IPS-11a (cell line): ENCODE measurements around the gene NLK.
"Not testable (repeated sequence)": the region's sequence is repeated elsewhere in the genome, so short reads cannot be mapped to it uniquely, and the experiment has no call there.

ENCODE experiments used
- H3K4me3 ChIP-seq: one replicate; pipeline ENCODE4 v1.5.1; 2013; ENCODE audit warnings: low read depth, low read length, control low read depth

The NLK gene

DNA sequence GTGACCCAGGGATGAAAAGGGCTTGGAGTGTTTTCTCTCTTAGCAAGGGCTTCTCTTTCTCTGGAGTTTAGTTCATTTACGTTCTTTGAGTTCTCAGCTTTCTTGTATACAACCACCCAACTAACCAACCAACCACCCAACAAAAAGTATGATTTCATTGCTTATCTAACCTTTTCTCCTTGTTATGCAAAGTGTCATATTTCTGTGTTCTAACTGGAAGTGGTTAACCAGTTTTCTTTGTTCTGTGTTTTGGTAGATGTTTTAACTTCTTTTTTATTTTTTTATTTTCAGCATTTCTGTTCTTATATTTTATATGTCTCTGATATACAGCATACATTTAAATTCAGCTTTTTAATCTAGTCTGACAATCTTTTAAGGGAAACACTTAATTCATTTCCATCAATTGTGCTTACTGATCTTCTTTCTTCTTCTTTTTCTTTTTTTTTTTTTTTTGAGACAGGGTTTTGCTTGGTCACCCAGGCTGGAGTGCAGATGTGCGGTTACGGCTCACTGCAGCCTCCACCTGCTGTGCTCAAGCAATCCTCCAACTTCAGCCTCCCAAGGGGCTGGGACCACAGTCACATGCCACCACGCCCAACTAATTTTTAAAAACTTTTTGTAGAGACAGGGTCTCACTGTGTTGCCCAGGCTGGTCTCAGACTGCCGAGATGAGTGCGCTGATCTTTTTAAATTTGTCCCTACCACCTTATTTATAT, 29.6 kb downstream of the NLK start:
- no peak overlapping the region for H3K4me3 ChIP-seq

DNA sequence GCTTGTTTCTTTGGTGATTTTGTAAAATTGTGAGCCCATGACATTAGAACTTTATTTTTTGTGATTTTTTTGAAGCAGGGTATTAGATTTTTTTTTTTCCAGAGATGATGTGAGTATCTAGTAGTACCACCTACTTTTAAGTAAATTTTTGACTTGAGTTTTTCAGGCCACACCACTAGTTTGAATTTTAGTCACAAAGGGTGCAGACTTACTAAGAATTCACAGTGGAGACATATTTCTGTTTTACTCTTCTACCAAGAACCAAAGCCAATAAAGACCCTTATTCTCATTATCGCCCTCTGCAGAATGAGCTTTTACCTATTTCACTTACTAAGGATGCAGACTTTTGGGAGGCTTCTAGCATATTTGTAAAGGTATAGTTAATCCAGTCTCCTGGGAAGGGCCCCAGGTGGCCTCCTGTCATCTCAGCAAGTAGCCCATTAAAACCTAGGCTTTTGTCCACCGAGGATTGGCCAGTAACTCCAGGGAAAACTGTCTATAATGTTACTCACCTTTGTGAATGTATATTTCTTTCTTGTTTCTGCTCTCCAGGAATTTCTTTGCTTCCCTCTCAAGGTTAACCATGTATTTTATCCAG, 30.6 kb downstream of the NLK start:
- no peak overlapping the region for H3K4me3 ChIP-seq

DNA sequence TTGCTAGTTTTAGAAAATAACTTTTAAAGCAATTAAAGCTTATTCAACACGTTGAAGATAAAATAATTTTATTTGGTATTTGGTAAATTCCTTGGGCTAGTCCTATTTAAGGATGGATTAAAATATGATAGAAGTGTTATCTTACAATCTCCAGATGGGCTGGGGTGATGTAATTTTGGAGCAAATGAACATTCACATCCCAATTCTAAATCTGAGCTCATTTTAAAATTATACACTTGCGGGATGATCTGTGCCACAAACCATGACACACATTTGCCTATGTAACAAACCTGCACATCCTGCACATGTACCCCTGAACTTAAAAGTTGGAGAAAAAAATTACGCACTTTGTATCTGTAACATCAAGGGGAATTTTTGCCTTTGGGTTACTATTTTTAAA, 31.5 kb downstream of the NLK start:
- no peak overlapping the region for H3K4me3 ChIP-seq

DNA sequence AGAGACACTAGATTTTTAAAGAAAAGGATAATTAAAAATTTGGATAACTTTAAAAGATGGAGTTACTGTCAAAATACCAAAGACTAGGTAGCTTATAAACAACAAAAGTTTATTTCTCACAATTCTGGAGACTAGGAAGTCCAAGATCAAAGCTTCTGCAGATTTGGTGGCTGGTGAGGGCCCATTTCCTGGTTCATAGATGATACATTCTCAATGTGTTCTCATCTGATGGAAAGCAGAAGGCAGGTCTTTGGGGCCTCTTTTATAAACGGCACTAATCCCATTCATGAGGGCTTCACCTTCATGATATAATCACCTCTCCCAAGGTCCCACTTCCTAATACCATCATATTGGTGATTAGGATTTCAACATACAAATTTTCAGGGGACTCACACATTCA, 33.7 kb downstream of the NLK start:
- H3K4me3 ChIP-seq = no peak overlapping the region

DNA sequence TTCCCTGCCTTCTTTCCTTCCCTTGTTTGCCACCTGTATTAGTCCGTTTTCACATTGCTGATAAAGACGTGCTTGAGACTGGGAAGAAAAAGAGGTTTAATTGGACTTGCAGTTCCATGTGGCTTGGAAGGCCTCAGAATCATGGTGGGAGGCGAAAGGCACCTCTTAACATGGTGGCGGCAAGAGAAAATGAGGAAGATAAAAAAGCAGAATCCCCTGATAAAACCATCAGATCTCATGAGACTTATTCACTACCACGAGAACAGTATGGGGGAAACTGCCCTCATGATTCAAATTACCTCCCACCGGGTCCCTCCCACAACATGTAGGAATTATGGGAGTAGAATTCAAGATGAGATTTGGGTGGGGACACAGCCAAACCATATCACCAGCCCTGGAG, 34.7 kb downstream of the NLK start:
- H3K4me3 ChIP-seq = not testable (repeated sequence)

DNA sequence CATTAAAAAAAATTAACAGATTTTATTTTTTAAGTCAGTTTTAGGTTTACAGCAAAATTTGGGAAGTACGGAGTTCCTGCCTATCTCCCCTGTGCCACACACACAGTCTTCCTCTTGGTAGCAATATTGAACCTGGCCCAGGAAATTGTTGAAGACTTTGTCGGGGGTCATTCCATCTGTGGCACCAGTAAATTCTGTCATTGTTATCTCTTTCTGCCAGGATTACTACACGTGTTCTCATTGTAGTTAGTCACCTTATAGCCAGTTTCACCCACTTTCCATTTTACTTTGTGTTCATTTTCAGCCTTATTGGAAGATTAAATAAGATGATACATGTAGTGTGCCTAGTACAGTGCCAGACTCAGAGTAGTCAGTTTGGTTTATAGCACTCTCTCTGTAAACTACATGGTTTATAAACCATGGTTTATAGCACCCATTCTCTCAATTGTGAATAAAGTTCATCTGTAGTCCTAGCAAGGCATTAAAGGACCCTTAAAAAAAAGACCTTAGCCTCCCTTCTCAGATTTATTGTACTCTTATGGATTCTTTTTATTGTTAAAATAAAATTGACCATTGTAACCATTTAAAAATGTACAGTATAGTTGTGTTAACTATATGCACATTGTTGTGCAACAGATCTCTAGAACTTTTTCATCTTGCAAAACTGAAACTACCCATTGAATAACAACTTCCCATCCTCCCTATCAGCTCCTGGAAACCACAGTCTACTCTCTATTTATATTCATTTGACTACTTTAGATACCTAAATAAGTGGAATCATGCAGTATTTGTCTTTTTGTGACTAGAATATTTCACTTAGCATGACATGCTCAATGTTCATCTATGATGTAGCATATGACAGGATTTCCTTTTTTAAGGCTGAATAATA, 36.1 kb downstream of the NLK start:
- H3K4me3 ChIP-seq = no peak overlapping the region

DNA sequence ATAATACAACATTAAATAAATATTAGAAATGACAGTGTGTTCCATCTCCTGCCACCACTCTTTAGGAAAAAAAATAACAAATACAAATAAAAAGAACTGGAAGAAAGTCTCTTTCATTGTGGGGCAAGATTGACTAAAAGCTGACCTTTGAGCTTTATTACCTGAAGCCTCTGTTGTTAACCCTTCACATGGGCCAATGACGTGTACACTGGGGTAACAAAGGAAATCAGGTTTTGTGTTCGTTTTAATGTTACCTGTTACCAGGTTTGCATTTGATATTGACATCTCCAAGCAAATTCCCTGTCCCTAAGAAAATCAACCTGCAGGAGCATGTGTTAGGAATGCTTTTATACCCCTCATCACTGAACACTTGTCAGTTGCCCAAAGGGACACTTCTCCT, 39.0 kb downstream of the NLK start:
- no peak overlapping the region for H3K4me3 ChIP-seq

DNA sequence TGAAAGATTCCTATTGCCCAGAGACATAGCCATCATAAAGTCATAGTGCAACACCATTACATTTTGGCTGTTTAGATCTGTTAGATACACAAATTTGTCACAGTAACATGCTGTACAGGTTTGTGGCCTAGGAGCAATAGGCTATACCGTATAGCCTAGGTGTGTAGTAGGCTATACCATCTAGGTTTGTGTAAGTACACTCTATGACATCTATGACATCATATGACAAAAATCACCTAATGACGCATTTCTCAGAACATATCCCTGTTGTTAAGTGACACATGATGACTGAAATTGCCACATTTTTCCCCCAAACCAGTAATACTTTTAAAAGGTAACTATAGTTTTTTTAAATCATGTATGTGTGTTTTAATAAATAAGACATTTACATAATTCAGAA, 43.3 kb downstream of the NLK start:
- no peak overlapping the region for H3K4me3 ChIP-seq

DNA sequence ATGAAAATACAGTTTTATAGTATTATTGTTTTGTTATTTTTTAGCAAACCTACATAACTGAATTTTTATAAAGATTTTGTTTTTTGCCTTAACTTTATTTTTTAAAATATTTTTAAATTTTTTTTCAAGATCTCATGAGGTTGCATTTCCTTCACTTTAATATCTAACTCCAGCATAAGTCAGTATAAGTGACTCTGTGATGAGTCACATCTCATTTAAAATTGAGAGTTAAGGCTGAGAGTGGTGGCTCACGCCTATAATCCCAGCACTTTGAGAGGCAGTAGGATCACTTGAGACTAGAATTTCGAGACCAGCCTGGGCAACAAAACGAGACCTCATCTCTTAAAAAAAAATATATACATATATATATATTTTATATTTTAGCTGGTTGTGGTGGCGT, 44.0 kb downstream of the NLK start:
- no peak overlapping the region for H3K4me3 ChIP-seq

DNA sequence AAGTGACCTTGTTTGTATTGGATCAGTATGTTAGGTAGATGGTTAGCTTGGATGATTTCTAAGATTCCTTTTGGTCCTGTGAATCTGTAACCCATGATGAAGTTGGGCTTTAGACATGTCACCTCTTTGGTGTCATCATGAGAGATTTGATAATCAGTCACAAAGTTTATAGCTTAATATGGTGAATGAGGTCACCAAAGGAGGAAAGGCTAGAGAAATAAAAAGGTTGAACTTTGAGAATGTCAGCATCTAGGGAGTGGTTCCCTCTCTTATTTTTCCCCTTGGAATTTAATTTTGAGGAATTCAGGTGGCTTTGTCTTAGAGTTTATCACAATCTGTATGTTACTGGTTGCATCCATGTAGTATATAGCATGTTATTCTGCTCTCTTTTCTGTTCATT, 45.3 kb downstream of the NLK start:
- H3K4me3 ChIP-seq = no peak overlapping the region

DNA sequence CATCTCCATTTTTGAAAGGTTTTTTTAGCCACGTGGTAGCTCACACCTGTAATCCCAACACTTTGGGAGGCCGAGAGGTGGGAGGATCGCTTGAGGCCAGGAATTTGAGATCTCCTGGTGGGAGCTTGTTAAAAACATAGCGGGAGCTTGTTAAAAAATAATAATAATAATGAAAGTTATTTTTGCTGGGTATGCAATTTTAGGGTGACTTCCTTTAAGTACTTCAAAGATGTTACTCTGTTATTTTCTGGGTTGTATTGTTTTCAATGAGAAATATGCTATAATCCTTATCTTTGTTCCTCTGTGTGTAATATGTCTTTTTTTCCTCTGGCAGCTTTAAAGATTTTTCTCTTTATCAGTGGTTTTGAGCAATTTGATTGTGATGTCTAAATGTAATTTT, 48.1 kb downstream of the NLK start:
- H3K4me3 ChIP-seq = no peak overlapping the region

DNA sequence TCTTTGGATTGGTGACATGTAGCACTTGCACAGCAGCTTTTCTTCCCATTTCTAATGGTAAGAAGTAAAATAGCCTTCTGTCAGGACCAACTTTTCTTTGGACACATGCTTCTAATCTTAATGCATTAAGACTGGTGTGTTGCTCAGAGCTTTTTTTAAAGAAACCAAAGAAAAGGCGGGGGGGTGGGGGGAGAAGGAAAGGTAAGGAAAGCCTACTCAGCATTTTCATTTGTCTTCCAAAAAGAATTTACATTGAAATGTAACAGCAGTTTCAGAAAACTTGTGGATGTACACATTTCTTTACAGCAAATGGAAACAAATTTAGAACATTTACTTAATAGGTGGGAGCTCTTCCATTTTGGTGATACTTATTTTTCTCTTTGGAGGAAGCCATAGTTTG, 49.6 kb downstream of the NLK start:
- no peak overlapping the region for H3K4me3 ChIP-seq

DNA sequence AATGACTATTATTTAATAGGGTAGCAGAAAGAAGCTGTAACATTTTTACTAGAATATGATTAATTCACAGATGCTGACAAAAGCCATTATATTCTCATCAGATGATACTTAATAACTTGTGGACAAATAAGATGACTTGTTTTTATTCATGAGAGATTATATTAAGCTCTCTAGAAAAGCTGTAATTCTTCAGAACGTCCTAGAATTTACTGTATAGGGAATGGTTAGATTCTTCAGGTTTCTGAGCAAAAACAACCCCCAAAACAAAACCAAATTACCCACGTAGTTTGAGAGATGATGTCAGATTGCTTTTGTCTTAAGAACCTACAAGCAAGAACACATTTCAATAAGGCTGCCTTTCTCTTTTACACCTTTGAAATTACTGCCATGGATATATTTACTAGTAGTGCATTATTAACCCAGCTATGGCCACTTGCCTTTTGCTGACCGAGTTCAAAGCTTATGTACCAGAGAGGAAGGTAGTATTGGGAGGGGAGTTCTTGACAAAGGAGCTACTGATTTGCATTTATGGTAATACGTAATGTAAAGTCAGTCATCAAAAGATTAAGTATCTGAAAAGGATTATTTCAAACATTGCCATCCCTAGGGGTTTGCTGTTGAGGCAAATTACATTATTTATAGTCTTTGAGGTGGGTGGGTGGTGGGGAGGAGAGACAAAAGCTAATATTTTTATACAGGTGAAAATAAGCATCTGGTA, 51.7 kb downstream of the NLK start:
- no peak overlapping the region for H3K4me3 ChIP-seq

DNA sequence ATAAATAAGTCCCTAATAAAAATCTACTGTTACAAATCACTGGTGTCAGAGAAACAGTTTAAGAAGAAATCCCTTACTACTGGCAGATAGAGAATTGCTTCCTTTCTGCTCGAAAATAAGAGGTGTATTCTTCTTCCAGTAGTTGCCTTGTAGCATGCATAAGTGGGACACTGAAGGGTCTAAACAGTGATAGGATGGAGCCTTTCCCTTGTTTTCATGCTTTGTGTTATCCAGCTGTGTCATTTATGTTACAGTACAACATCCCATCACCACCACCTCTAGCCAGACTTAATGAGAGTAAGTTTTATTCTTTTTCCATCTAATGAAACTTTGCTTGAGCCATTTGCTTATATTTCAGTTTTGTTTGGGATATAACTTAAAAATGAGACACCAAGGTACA, 54.3 kb downstream of the NLK start:
- H3K4me3 ChIP-seq = no peak overlapping the region

DNA sequence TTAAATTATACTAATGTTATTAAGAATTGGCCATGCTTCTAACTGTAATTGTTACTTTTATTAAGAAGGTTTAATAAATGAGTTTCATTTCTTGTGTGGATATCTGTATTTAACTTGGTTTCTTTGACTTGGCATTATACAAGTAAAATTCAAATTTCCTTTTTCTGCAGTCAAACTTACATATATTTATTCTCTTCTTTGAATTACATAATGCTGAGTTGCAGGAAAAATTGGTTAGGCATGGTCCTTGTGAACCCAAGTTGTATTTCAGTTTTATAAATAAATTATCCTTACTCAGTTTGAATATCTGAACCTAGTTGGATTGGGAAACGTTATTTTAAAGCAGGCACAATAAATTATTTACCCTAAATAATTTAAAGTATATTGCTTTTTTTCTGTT, 54.8 kb downstream of the NLK start:
- no peak overlapping the region for H3K4me3 ChIP-seq

DNA sequence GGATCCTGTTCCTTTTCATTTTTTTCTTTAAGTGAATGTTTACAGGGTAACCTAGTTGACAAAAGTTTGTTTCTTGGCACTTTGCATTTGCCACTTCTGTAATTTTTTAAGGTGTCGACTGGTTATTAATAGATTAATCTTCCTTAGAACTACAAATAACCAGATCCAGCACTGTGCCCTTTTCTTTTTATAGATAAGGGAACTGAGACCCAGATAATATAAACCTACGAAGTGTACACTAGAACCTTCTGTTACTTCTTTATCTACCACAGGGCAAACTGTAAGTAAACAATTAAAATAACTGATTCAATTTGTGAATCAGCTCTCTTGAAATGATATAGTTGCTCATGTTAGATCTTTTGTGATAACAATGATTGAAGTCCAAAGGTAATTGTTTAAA, 55.4 kb downstream of the NLK start:
- H3K4me3 ChIP-seq = no peak overlapping the region

DNA sequence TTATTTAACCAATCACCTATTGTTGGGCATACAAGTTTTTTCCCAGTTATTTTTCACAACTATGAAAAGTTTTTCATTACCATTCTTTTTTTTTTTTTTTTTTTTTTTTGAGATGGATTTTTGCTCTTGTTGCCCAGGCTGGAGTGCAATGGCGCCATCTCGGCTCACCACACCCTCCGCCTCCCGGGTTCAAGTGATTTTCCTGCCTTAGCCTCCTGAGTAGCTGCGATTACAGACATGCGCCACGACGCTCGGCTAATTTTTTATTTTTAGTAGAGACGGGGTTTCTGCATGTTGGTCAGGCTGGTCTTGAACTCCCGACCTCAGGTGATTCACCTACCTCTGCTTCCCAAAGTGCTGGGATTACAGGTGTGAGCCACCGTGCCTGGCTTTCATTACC, 56.1 kb downstream of the NLK start:
- H3K4me3 ChIP-seq = not testable (repeated sequence)

DNA sequence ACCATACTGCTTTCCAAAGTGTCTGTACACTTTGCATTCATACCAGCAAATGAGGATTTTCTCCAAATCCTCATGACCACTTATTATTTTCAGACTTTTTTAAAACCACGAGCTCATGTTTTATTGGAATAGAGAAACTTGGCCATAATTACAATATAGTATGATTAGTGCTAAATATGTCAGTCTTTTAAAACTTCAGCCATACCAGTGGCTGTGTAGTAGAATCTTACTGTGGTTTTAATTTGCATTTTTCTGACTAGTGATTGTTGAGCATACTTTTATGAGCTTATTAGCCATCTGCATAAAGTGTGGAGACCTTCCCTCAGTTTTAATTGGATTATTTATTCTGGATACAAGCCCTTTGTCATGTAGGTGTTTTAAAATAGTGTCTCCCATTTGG, 57.8 kb downstream of the NLK start:
- no peak overlapping the region for H3K4me3 ChIP-seq

DNA sequence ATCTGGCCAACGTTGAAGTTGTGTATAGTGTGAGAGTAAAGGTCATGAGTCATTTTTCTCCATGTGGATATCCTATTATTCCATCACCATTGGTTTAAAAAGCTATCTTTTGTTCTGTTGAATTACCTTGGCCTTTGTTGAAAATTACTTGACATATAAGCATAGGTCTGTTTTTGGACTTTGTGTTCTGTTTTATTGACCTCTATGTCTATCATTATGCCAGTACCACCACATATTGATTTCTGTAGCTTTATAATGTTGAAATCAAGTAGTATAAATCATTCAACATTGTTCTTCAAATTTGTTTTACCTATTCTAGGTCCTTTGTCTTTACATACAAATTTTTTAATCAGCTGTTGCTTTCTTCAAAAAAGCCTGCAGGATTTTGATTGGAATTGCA, 58.5 kb downstream of the NLK start:
- no peak overlapping the region for H3K4me3 ChIP-seq

DNA sequence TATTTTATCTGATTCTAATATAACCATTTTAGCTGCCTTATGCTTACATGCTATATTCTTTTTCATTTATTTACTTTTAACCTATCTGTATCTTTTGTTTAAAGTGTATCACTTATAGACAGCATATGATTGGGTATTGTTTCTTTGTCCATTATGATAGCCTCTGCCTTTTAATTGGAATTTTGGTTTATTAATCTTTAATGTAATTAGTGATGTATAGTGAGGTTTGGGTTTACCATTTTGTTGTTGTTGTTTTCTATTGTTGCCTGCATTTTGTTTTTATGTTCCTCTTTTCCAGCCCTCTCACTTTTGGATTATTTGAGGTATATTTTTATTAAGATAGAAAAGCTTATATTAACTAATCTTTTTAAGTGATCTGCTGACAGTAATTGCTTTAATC, 59.4 kb downstream of the NLK start:
- H3K4me3 ChIP-seq = no peak overlapping the region

DNA sequence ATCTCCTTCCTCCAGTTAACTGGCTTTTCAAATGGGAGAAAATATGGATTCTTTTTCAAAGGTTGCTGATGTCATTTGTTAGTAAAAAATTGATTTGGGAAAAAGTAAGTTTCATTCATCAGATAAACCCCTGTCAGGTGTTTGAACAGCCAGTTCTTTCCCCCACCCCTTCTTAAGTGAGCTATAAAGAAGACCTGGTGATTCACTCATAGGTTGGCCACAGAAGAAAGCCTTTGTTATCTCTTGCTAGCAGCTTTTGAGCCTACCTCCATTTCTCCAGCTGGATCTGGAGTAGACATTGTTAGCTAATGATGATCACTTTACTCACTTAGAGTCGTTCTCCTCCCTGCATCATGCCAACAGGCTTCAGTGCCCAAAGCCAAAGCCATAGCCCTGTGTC, 63.0 kb downstream of the NLK start:
- H3K4me3 ChIP-seq = no peak overlapping the region

DNA sequence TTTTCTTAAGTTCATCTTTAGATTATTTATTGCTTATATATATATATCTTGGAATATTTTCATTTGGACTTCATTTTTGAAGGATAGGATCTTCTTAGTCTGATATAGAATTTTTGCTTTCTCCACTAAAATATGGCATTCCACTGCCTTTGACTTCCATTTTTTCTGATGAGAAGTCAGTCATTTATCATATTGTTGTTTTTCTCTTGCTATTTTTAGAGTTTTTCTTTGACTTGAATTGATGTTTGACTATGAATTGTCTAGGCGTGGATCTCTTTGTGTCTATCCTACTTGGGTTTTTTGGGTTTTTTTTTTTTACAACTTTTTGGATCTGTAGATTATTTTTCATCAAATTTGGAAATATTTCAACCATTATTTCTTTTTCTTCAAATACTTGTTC, 67.7 kb downstream of the NLK start:
- no peak overlapping the region for H3K4me3 ChIP-seq
